Testis (tissue), 2 donors: ENCODE data around the gene PHEX.

Experiments used
- CTCF ChIP-seq, 3 experiments: fragments of 450-650 bp in 2 of 3; fragments of 200-600 bp in 1 of 3; sonication (generic) in 1 of 3; IDR thresholded peaks; one replicate each; pipeline ENCODE4 v1.5.1; 2016 to 2019; ENCODE audit warnings: antibody characterized with exemption in 3 of 3, mild to moderate bottlenecking in 2 of 3, moderate library complexity in 1 of 3
- POLR2A ChIP-seq: fragments of 450-650 bp; IDR thresholded peaks from one replicate; pipeline ENCODE4 v1.6.1; 2017; ENCODE audit warnings: antibody characterized with exemption, mild to moderate bottlenecking, moderate library complexity

- TF ChIP-seq POLR2A = no peak
- TF ChIP-seq CTCF (IDR thresholded peaks at IDR 0.05) = no peak
Measured at GRCh38 chrX:22272613-22273012, 240.5 kb downstream of the PHEX start, which contains the start of gene CBLL2.
